ENCODE data around the gene TMCO4. TPM values are rescaled to one million over a fixed set of nuclear protein-coding genes. Genes with fewer than 3 reads are reported as not detected.

The TMCO4 gene
- total and polyA plus RNA-seq, 10 of the 15 experiments (the other 5 are each of a cell fraction or from before 2014, with no cell fraction given), result 2.4 to 20.8 (median 13.0) TPM

GRCh38 chr1:19700079-19700777, 99.5 kb downstream of the TMCO4 start:
- no peaks in the 10 kb centered on the region for H3K27me3 ChIP-seq (replicated peaks in 1 of 2; ENCODE audit: control insufficient read depth in 2 of 2, insufficient read depth in 2 of 2, low read length in 1 of 2)
- POLR2A ChIA-PET, result no interaction called here
- CTCF ChIA-PET, result interaction anchor here (14.4 kb wide), 1 partner anchor 38 kb away, joined by 378 read pairs; the partner anchor contains the start of gene HTR6
- ATAC-seq (no peak), FAIRE-seq (no peak), DNase-seq (ENCODE audit: low read depth, low spot score) (no peak)
- no TSS peak for BruUV-seq (replicated peaks)
- intact Hi-C loops (cut with micrococcal nuclease; ENCODE audit: unreplicated experiment) (no loop called here), in situ Hi-C loops (cut with MboI) (loop anchor here (5.0 kb wide), 1 partner anchor 38 kb away; the partner anchor contains the start of gene HTR6)
- SMC1A ChIA-PET (ENCODE audit: uncharacterized antibody, unreplicated experiment), result no interaction called here
- RAD21 ChIA-PET (ENCODE audit: unreplicated experiment), result no interaction called here
- H3K79me2 ChIP-seq (ENCODE audit: control insufficient read depth, insufficient read depth, low read length), result no peaks in the 10 kb centered on the region
- H3K36me3 ChIP-seq (ENCODE audit: control insufficient read depth in 2 of 2, insufficient read depth in 2 of 2, low read length in 1 of 2), result peaks cover 0 to 4% of the 10 kb centered on the region in 2 experiments; a peak in 1 of 4 replicates
- no peak overlapping the region for H3K4me2 ChIP-seq (ENCODE audit: control insufficient read depth, insufficient read depth)
- H2AFZ ChIP-seq (ENCODE audit: control insufficient read depth, low read depth, low read length), result no peak overlapping the region
- H3K27ac ChIP-seq (ENCODE audit: control insufficient read depth, insufficient read depth), result no peak overlapping the region
- no peaks in the 10 kb centered on the region for H3K9me3 ChIP-seq (replicated peaks; ENCODE audit: control insufficient read depth, insufficient read depth, low read length)
- H4K20me1 ChIP-seq (ENCODE audit: control insufficient read depth, insufficient read depth), result no peaks in the 10 kb centered on the region
- no peak overlapping the region for H3K9ac ChIP-seq (ENCODE audit: control insufficient read depth, insufficient read depth, low read length)
- 83% methylated on average over 14 of the region's 14 CpGs for WGBS (ENCODE audit: insufficient coverage, insufficient replicate concordance, low lambda C conversion rate, missing lambda C conversion rate)
- H3K4me1 ChIP-seq (ENCODE audit: control insufficient read depth, insufficient read depth, low read length), result peaks cover 20% of the 10 kb centered on the region
- no peak overlapping the region for H3K4me3 ChIP-seq
- TF ChIP-seq NFIC (IDR thresholded peaks at IDR 0.05; ENCODE audit: low read depth, low read length), result no peak
- TF ChIP-seq POLR2AphosphoS2 (IDR thresholded peaks at IDR 0.05; ENCODE audit: low read depth, low read length), result no peak
- TF ChIP-seq CBX5 (IDR thresholded peaks at IDR 0.05; ENCODE audit: low read depth), result no peak
- no peak for TF ChIP-seq SMAD1 (IDR thresholded peaks at IDR 0.05; ENCODE audit: low read depth, partially characterized antibody)
- TF ChIP-seq SREBF1 (IDR thresholded peaks at IDR 0.05; ENCODE audit: low read length), result no peak
- no peak for TF ChIP-seq MEF2A (IDR thresholded peaks at IDR 0.05; ENCODE audit: insufficient read depth, low read depth, low read length)
- no peak for TF ChIP-seq SRF (IDR thresholded peaks at IDR 0.05; ENCODE audit: low read depth in 2 of 2, low read length in 2 of 2)
- no peak for TF ChIP-seq PKNOX1 (IDR thresholded peaks at IDR 0.05)
- TF ChIP-seq CBX3 (IDR thresholded peaks at IDR 0.05; ENCODE audit: borderline replicate concordance, low read depth), result no peak
- no peak for TF ChIP-seq NR2F1 (conservative IDR thresholded peaks at IDR 0.05)
- no peak for TF ChIP-seq HDAC2 (IDR thresholded peaks at IDR 0.05)
- TF ChIP-seq RELA (IDR thresholded peaks at IDR 0.05; ENCODE audit: borderline replicate concordance, partially characterized antibody), result no peak
- TF ChIP-seq BCLAF1 (IDR thresholded peaks at IDR 0.05), result no peak
- TF ChIP-seq, protein P1, sequence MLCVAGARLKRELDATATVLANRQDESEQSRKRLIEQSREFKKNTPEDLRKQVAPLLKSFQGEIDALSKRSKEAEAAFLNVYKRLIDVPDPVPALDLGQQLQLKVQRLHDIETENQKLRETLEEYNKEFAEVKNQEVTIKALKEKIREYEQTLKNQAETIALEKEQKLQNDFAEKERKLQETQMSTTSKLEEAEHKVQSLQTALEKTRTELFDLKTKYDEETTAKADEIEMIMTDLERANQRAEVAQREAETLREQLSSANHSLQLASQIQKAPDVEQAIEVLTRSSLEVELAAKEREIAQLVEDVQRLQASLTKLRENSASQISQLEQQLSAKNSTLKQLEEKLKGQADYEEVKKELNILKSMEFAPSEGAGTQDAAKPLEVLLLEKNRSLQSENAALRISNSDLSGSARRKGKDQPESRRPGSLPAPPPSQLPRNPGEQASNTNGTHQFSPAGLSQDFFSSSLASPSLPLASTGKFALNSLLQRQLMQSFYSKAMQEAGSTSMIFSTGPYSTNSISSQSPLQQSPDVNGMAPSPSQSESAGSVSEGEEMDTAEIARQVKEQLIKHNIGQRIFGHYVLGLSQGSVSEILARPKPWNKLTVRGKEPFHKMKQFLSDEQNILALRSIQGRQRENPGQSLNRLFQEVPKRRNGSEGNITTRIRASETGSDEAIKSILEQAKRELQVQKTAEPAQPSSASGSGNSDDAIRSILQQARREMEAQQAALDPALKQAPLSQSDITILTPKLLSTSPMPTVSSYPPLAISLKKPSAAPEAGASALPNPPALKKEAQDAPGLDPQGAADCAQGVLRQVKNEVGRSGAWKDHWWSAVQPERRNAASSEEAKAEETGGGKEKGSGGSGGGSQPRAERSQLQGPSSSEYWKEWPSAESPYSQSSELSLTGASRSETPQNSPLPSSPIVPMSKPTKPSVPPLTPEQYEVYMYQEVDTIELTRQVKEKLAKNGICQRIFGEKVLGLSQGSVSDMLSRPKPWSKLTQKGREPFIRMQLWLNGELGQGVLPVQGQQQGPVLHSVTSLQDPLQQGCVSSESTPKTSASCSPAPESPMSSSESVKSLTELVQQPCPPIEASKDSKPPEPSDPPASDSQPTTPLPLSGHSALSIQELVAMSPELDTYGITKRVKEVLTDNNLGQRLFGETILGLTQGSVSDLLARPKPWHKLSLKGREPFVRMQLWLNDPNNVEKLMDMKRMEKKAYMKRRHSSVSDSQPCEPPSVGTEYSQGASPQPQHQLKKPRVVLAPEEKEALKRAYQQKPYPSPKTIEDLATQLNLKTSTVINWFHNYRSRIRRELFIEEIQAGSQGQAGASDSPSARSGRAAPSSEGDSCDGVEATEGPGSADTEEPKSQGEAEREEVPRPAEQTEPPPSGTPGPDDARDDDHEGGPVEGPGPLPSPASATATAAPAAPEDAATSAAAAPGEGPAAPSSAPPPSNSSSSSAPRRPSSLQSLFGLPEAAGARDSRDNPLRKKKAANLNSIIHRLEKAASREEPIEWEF (IDR thresholded peaks at IDR 0.05; ENCODE audit: insufficient replicate concordance, low read depth, low read length), result no peak
- TF ChIP-seq EED (IDR thresholded peaks at IDR 0.05; ENCODE audit: low read depth), result no peak
- no peak for TF ChIP-seq RFX5 (IDR thresholded peaks at IDR 0.05; ENCODE audit: low read depth, low read length)
